22Rv1 (cell line): Measurements from ENCODE around the gene EML4.

Experiments used
- CTCF ChIP-seq: fragments of 450-650 bp; IDR thresholded peaks from 2 replicates; pipeline ENCODE4 v1.5.1; 2017; ENCODE audit warnings: mild to moderate bottlenecking
- ZFX ChIP-seq: fragments of 450-650 bp; IDR thresholded peaks from 2 replicates; pipeline ENCODE4 v1.6.1; 2017; ENCODE audit warnings: antibody characterized with exemption, borderline replicate concordance

- TF ChIP-seq CTCF = no peak
- TF ChIP-seq ZFX = no peak
Observed at GRCh38 chr2:42333579-42333978, 164.4 kb downstream of the EML4 start.
